ENCODE results near the gene FUCA1.
"Not testable (repeated sequence)": the region's sequence is repeated elsewhere in the genome, so short reads cannot be mapped to it uniquely, and the experiment has no call there.

Gene FUCA1

GRCh38 chr1:23906731-23907130 is 38.6 kb upstream of the FUCA1 start:
- Histone ChIP-seq H3K4me3 (ENCODE audit: low read depth in 1 of 2, low read length in 2 of 2) (no peak overlapping the region), H3K36me3 (ENCODE audit: insufficient read depth, low read length) (no peaks in the 10 kb centered on the region), H3K27me3 (ENCODE audit: control insufficient read depth in 1 of 2, insufficient read depth in 2 of 2, low read length in 2 of 2) (peaks cover 0 to 11% of the 10 kb centered on the region in 2 donors), H3K27ac (ENCODE audit: low read depth, low read length) (no peak overlapping the region), H3K9ac (ENCODE audit: low read length) (no peak overlapping the region), H3K9me3 (ENCODE audit: low read length) (no peaks in the 10 kb centered on the region), H3K4me1 (ENCODE audit: insufficient read depth, low read length) (peaks cover 8% of the 10 kb centered on the region)

GRCh38 chr1:23905461-23906025 is 37.5 kb upstream of the FUCA1 start:
- Histone ChIP-seq H3K27me3 (ENCODE audit: control insufficient read depth in 1 of 2, insufficient read depth in 2 of 2, low read length in 2 of 2) (peaks cover 0 to 11% of the 10 kb centered on the region in 2 donors), H3K4me1 (ENCODE audit: insufficient read depth, low read length) (peaks cover 8% of the 10 kb centered on the region), H3K9ac (ENCODE audit: low read length) (no peak overlapping the region), H3K9me3 (ENCODE audit: low read length) (no peaks in the 10 kb centered on the region), H3K27ac (ENCODE audit: low read depth, low read length) (no peak overlapping the region), H3K4me3 (ENCODE audit: low read depth in 1 of 2, low read length in 2 of 2) (no peak overlapping the region), H3K36me3 (ENCODE audit: insufficient read depth, low read length) (no peaks in the 10 kb centered on the region)

GRCh38 chr1:23904748-23905357 is 36.8 kb upstream of the FUCA1 start:
- no peaks in the 10 kb centered on the region for H3K36me3 ChIP-seq (ENCODE audit: insufficient read depth, low read length)
- no peaks in the 10 kb centered on the region for H3K9me3 ChIP-seq (ENCODE audit: low read length)
- no peak overlapping the region for H3K4me3 ChIP-seq (ENCODE audit: low read depth in 1 of 2, low read length in 2 of 2)
- peaks cover 0 to 11% of the 10 kb centered on the region in 2 donors for H3K27me3 ChIP-seq (ENCODE audit: control insufficient read depth in 1 of 2, insufficient read depth in 2 of 2, low read length in 2 of 2)
- H3K4me1 ChIP-seq (ENCODE audit: insufficient read depth, low read length), result peaks cover 8% of the 10 kb centered on the region
- H3K27ac ChIP-seq (ENCODE audit: low read depth, low read length), result no peak overlapping the region
- H3K9ac ChIP-seq (ENCODE audit: low read length), result no peak overlapping the region

GRCh38 chr1:23903754-23904153 is 35.7 kb upstream of the FUCA1 start:
- H3K4me1 ChIP-seq (ENCODE audit: insufficient read depth, low read length), result peaks cover 8% of the 10 kb centered on the region

GRCh38 chr1:23902321-23903278 is 34.5 kb upstream of the FUCA1 start:
- H3K4me1 ChIP-seq (ENCODE audit: insufficient read depth, low read length), result peaks cover 8% of the 10 kb centered on the region
- H3K9me3 ChIP-seq (ENCODE audit: low read length), result no peaks in the 10 kb centered on the region
- H3K9ac ChIP-seq (ENCODE audit: low read length), result no peak overlapping the region
- H3K36me3 ChIP-seq (ENCODE audit: insufficient read depth, low read length), result no peaks in the 10 kb centered on the region
- H3K4me3 ChIP-seq (ENCODE audit: low read depth in 1 of 2, low read length in 2 of 2), result peak overlapping the region in 1 of 2 donors; percentile 16
- no peak overlapping the region for H3K27ac ChIP-seq (ENCODE audit: low read depth, low read length)
- peaks cover 0 to 6% of the 10 kb centered on the region in 2 donors for H3K27me3 ChIP-seq (ENCODE audit: control insufficient read depth in 1 of 2, insufficient read depth in 2 of 2, low read length in 2 of 2)

More at GRCh38 chr1:23903754-23904153, 35.7 kb upstream of the FUCA1 start:
- H3K9me3 ChIP-seq (ENCODE audit: low read length), result no peaks in the 10 kb centered on the region
- H3K27me3 ChIP-seq (ENCODE audit: control insufficient read depth in 1 of 2, insufficient read depth in 2 of 2, low read length in 2 of 2), result peaks cover 0 to 10% of the 10 kb centered on the region in 2 donors
- H3K27ac ChIP-seq (ENCODE audit: low read depth, low read length), result no peak overlapping the region
- H3K36me3 ChIP-seq (ENCODE audit: insufficient read depth, low read length), result no peaks in the 10 kb centered on the region
- no peak overlapping the region for H3K9ac ChIP-seq (ENCODE audit: low read length)
- H3K4me3 ChIP-seq (ENCODE audit: low read depth in 1 of 2, low read length in 2 of 2), result no peak overlapping the region

- not testable (repeated sequence) for H3K36me3 ChIP-seq (ENCODE audit: insufficient read depth, low read length); H3K27me3 ChIP-seq (ENCODE audit: control insufficient read depth in 1 of 2, insufficient read depth in 2 of 2, low read length in 2 of 2); H3K27ac ChIP-seq (ENCODE audit: low read depth, low read length); H3K4me1 ChIP-seq (ENCODE audit: insufficient read depth, low read length); H3K4me3 ChIP-seq (ENCODE audit: low read depth in 1 of 2, low read length in 2 of 2); H3K9ac ChIP-seq (ENCODE audit: low read length); H3K9me3 ChIP-seq (ENCODE audit: low read length)
These were observed 31.9 kb upstream of the FUCA1 start for GRCh38 chr1:23900017-23900416.

- H3K9me3 ChIP-seq (ENCODE audit: low read length), result no peaks in the 10 kb centered on the region
- H3K4me3 ChIP-seq (ENCODE audit: low read depth in 1 of 2, low read length in 2 of 2), result no peak overlapping the region
- no peak overlapping the region for H3K27ac ChIP-seq (ENCODE audit: low read depth, low read length)
- H3K36me3 ChIP-seq (ENCODE audit: insufficient read depth, low read length), result no peaks in the 10 kb centered on the region
- H3K27me3 ChIP-seq (ENCODE audit: control insufficient read depth in 1 of 2, insufficient read depth in 2 of 2, low read length in 2 of 2), result peaks cover 0 to 6% of the 10 kb centered on the region in 2 donors
- H3K4me1 ChIP-seq (ENCODE audit: insufficient read depth, low read length), result peaks cover 8% of the 10 kb centered on the region
- H3K9ac ChIP-seq (ENCODE audit: low read length), result no peak overlapping the region
These were observed 31.0 kb upstream of the FUCA1 start for GRCh38 chr1:23899070-23899469.

- Histone ChIP-seq H3K27ac (ENCODE audit: low read depth, low read length) (no peak overlapping the region), H3K36me3 (ENCODE audit: insufficient read depth, low read length) (no peaks in the 10 kb centered on the region), H3K9ac (ENCODE audit: low read length) (no peak overlapping the region), H3K4me1 (ENCODE audit: insufficient read depth, low read length) (no peaks in the 10 kb centered on the region), H3K27me3 (ENCODE audit: control insufficient read depth in 1 of 2, insufficient read depth in 2 of 2, low read length in 2 of 2) (no peaks in the 10 kb centered on the region), H3K4me3 (ENCODE audit: low read depth in 1 of 2, low read length in 2 of 2) (no peak overlapping the region), H3K9me3 (ENCODE audit: low read length) (no peaks in the 10 kb centered on the region)
These were observed 29.0 kb upstream of the FUCA1 start for GRCh38 chr1:23897083-23897482.

- no peak overlapping the region for H3K27ac ChIP-seq (ENCODE audit: low read depth, low read length)
- H3K4me3 ChIP-seq (ENCODE audit: low read depth in 1 of 2, low read length in 2 of 2), result no peak overlapping the region
- H3K9me3 ChIP-seq (ENCODE audit: low read length), result no peaks in the 10 kb centered on the region
- no peak overlapping the region for H3K9ac ChIP-seq (ENCODE audit: low read length)
- no peaks in the 10 kb centered on the region for H3K4me1 ChIP-seq (ENCODE audit: insufficient read depth, low read length)
- H3K27me3 ChIP-seq (ENCODE audit: control insufficient read depth in 1 of 2, insufficient read depth in 2 of 2, low read length in 2 of 2), result no peaks in the 10 kb centered on the region
- H3K36me3 ChIP-seq (ENCODE audit: insufficient read depth, low read length), result no peaks in the 10 kb centered on the region
These were observed 28.4 kb upstream of the FUCA1 start for GRCh38 chr1:23896491-23896890.

GRCh38 chr1:23895993-23896392 is 27.9 kb upstream of the FUCA1 start:
- H3K36me3 ChIP-seq (ENCODE audit: insufficient read depth, low read length), result no peaks in the 10 kb centered on the region
- H3K4me3 ChIP-seq (ENCODE audit: low read depth in 1 of 2, low read length in 2 of 2), result no peak overlapping the region
- no peak overlapping the region for H3K9ac ChIP-seq (ENCODE audit: low read length)
- no peaks in the 10 kb centered on the region for H3K27me3 ChIP-seq (ENCODE audit: control insufficient read depth in 1 of 2, insufficient read depth in 2 of 2, low read length in 2 of 2)
- no peaks in the 10 kb centered on the region for H3K4me1 ChIP-seq (ENCODE audit: insufficient read depth, low read length)
- no peak overlapping the region for H3K27ac ChIP-seq (ENCODE audit: low read depth, low read length)
- H3K9me3 ChIP-seq (ENCODE audit: low read length), result no peaks in the 10 kb centered on the region

- Histone ChIP-seq H3K4me1 (ENCODE audit: insufficient read depth, low read length) (no peaks in the 10 kb centered on the region), H3K9ac (ENCODE audit: low read length) (no peak overlapping the region), H3K36me3 (ENCODE audit: insufficient read depth, low read length) (no peaks in the 10 kb centered on the region), H3K27me3 (ENCODE audit: control insufficient read depth in 1 of 2, insufficient read depth in 2 of 2, low read length in 2 of 2) (no peaks in the 10 kb centered on the region), H3K27ac (ENCODE audit: low read depth, low read length) (no peak overlapping the region), H3K9me3 (ENCODE audit: low read length) (no peaks in the 10 kb centered on the region), H3K4me3 (ENCODE audit: low read depth in 1 of 2, low read length in 2 of 2) (no peak overlapping the region)
These were observed 27.0 kb upstream of the FUCA1 start for GRCh38 chr1:23895082-23895481.

Measured in muscle layer of colon (tissue), 2 donors.